Measurements from ENCODE around the gene LYZL4. TPM values are rescaled to one million over a fixed set of nuclear protein-coding genes. Genes with fewer than 3 reads are reported as not detected.

LYZL4 gene
- total RNA-seq, 1 experiment from 2014 or later = not detected

- no peak overlapping the region for H3K4me3 ChIP-seq
- no peaks in the 10 kb centered on the region for H3K36me3 ChIP-seq
- no peak for DNase-seq
- no peaks in the 10 kb centered on the region for H3K9me3 ChIP-seq
- H3K27me3 ChIP-seq = no peaks in the 10 kb centered on the region
Observed at GRCh38 chr3:42434777-42435380, 24.5 kb upstream of the LYZL4 start.

GRCh38 chr3:42432485-42432884, 22.1 kb upstream of the LYZL4 start:
- no peak for DNase-seq
- Histone ChIP-seq H3K9me3 (no peaks in the 10 kb centered on the region), H3K36me3 (no peaks in the 10 kb centered on the region), H3K4me3 (no peak overlapping the region), H3K27me3 (no peaks in the 10 kb centered on the region)

- no peak for DNase-seq
- no peaks in the 10 kb centered on the region for H3K27me3 ChIP-seq
- H3K9me3 ChIP-seq = no peaks in the 10 kb centered on the region
- H3K36me3 ChIP-seq = no peaks in the 10 kb centered on the region
- no peak overlapping the region for H3K4me3 ChIP-seq
Observed at GRCh38 chr3:42430781-42431532, 20.5 kb upstream of the LYZL4 start.

GRCh38 chr3:42428830-42429229, 18.4 kb upstream of the LYZL4 start:
- no peaks in the 10 kb centered on the region for H3K36me3 ChIP-seq
- H3K27me3 ChIP-seq = no peaks in the 10 kb centered on the region
- no peak for DNase-seq
- H3K9me3 ChIP-seq = no peaks in the 10 kb centered on the region
- no peak overlapping the region for H3K4me3 ChIP-seq

GRCh38 chr3:42425736-42426407, 15.5 kb upstream of the LYZL4 start:
- no peaks in the 10 kb centered on the region for H3K36me3 ChIP-seq
- no peak for DNase-seq
- H3K9me3 ChIP-seq = no peaks in the 10 kb centered on the region
- no peaks in the 10 kb centered on the region for H3K27me3 ChIP-seq
- no peak overlapping the region for H3K4me3 ChIP-seq

GRCh38 chr3:42424911-42425310, 14.5 kb upstream of the LYZL4 start:
- Histone ChIP-seq H3K27me3 (no peaks in the 10 kb centered on the region), H3K36me3 (no peaks in the 10 kb centered on the region), H3K9me3 (no peaks in the 10 kb centered on the region), H3K4me3 (no peak overlapping the region)
- DNase-seq = no peak

- Histone ChIP-seq H3K9me3 (no peaks in the 10 kb centered on the region), H3K4me3 (no peak overlapping the region), H3K27me3 (no peaks in the 10 kb centered on the region), H3K36me3 (no peaks in the 10 kb centered on the region)
- no peak for DNase-seq
Observed at GRCh38 chr3:42421818-42422796, 11.7 kb upstream of the LYZL4 start.

GRCh38 chr3:42419563-42419962, 9.2 kb upstream of the LYZL4 start:
- no peaks in the 10 kb centered on the region for H3K36me3 ChIP-seq
- DNase-seq = no peak
- no peak overlapping the region for H3K4me3 ChIP-seq
- no peaks in the 10 kb centered on the region for H3K27me3 ChIP-seq
- H3K9me3 ChIP-seq = no peaks in the 10 kb centered on the region

GRCh38 chr3:42412526-42413155, 2.2 kb upstream of the LYZL4 start:
- DNase-seq = no peak
- H3K36me3 ChIP-seq = no peaks in the 10 kb centered on the region
- no peaks in the 10 kb centered on the region for H3K9me3 ChIP-seq
- no peaks in the 10 kb centered on the region for H3K27me3 ChIP-seq
- H3K4me3 ChIP-seq = no peak overlapping the region

GRCh38 chr3:42411429-42411828, 1.0 kb upstream of the LYZL4 start:
- Histone ChIP-seq H3K9me3 (no peaks in the 10 kb centered on the region), H3K27me3 (no peaks in the 10 kb centered on the region), H3K4me3 (no peak overlapping the region), H3K36me3 (no peaks in the 10 kb centered on the region)
- no peak for DNase-seq

- no peak for DNase-seq
- Histone ChIP-seq H3K4me3 (no peak overlapping the region), H3K9me3 (no peaks in the 10 kb centered on the region), H3K36me3 (no peaks in the 10 kb centered on the region), H3K27me3 (no peaks in the 10 kb centered on the region)
Observed at GRCh38 chr3:42408156-42408555, 2.3 kb downstream of the LYZL4 start.

- no peaks in the 10 kb centered on the region for H3K9me3 ChIP-seq
- H3K4me3 ChIP-seq = no peak overlapping the region
- H3K36me3 ChIP-seq = no peaks in the 10 kb centered on the region
- DNase-seq = no peak
- H3K27me3 ChIP-seq = no peaks in the 10 kb centered on the region
Observed at GRCh38 chr3:42406727-42407450, 3.5 kb downstream of the LYZL4 start.

- H3K27me3 ChIP-seq = no peaks in the 10 kb centered on the region
- H3K9me3 ChIP-seq = no peaks in the 10 kb centered on the region
- H3K4me3 ChIP-seq = no peak overlapping the region
- no peak for DNase-seq
- no peaks in the 10 kb centered on the region for H3K36me3 ChIP-seq
Observed at GRCh38 chr3:42405857-42406256, 4.6 kb downstream of the LYZL4 start.

- no peak overlapping the region for H3K4me3 ChIP-seq
- no peak for DNase-seq
- H3K27me3 ChIP-seq = no peaks in the 10 kb centered on the region
- H3K36me3 ChIP-seq = no peaks in the 10 kb centered on the region
- H3K9me3 ChIP-seq = no peaks in the 10 kb centered on the region
Observed at GRCh38 chr3:42403737-42404136, 6.7 kb downstream of the LYZL4 start.

GRCh38 chr3:42402394-42403096, 7.9 kb downstream of the LYZL4 start:
- H3K27me3 ChIP-seq = no peaks in the 10 kb centered on the region
- H3K36me3 ChIP-seq = no peaks in the 10 kb centered on the region
- DNase-seq = no peak
- H3K9me3 ChIP-seq = no peaks in the 10 kb centered on the region
- H3K4me3 ChIP-seq = no peak overlapping the region

All from MG63 (cell line).